HG02571 (cell line): Measurements from ENCODE around the gene ASB18.
"Not testable (repeated sequence)": the region's sequence is repeated elsewhere in the genome, so short reads cannot be mapped to it uniquely, and the experiment has no call there.

Source experiments
- ATAC-seq: cut with Tn5 transposase; IDR thresholded peaks from one replicate; pipeline ENCODE4 v1.9.1; 2021; ENCODE audit warnings: mild to moderate bottlenecking, moderate library complexity; ENCODE audit not compliant: unreplicated experiment

ASB18 gene

DNA sequence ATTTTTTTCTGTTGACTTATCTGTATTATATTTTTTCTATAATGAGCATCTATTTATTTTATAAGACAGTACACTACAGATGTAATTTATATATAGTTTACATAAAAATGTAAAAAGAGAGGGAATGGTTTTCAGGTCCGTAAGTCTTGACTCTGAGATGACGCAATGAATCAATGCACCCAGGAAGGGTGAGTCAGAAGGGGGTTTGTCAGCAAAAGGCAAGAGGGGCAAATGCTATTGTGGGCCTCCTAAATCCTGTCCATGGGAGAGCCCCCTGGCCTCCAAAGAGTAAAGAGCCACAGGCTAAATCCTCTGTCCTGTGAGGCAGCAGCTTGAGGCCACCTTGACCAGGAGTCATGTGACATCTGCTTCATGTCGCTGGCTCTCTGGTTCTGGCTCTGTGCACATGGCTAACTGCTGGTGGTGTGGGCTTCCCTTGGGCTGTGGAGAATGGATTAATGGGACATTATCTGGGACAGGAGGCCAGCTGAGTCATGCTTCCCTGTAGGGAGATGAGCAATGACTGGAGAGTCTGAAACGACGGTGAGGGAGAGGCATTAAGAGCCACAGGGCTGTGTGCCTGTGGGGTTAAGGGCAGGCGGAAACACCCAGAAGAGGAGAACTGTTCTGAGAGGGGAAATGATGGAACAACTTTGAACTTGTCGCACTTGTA lies 22.8 kb upstream of the ASB18 start:
- ATAC-seq, result no peak

DNA sequence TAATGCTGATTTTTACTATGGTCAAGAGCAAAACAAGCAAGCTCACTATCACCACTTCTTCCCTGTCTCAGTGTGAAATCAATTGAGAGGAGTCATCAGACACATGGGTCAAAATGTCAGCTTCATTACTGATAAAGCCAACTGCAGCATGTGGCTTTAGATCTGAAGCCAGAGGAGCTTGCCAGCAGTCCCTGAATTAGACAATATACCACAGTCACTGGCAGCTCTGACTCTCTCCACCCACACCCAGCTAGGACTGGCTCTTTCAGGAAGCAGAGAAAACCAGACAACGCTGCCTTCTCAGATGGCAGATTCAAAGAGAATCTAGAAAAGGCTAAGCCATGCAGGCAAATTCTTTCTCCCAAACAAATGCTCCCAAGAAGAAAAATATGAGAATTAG lies 20.0 kb upstream of the ASB18 start:
- no peak for ATAC-seq

- ATAC-seq, result no peak
These were observed 18.2 kb upstream of the ASB18 start for GRCh38 chr2:236282406-236282805.

GRCh38 chr2:236281423-236281822 lies 17.2 kb upstream of the ASB18 start:
- no peak for ATAC-seq

DNA sequence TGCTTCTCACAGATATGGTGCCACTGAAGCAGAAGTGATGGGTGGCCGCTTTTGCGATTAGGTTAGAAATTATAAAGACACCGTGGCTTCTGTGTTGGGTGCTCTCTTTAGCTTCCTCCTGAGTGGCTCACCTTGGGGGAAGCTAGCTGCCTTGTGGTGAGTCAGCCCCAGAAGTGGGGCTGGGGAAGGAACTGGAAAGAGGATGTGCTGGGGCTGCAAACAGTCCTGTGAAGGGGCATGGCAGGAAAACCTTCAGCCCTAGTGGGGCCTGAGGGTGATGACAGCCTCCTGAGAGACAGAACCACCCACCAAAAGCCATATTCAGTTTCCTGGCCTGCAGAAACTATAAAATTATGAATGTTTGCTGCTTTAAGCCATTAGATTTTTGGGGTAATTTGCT lies 8.9 kb upstream of the ASB18 start:
- ATAC-seq, result no peak

GRCh38 chr2:236271851-236272250 lies 7.6 kb upstream of the ASB18 start:
- ATAC-seq, result no peak

DNA sequence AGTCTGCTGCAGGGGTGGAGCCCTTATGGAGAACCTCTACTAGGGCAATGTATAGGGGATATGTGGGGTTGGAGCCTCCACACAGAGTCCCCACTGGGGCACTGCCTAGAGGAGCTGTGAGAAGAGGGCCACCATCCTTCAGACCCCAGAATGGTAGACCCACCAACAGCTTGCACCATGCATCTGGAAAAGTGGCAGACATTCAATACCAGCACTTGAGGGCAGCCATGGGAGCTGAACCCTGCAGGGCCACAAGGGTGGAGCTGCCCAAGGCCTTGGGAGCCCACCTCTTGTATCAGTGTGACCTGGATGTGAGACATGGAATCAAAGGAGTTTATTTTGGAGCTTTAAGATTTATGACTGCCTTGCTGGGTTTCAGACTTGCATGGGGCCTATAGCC lies 5.7 kb upstream of the ASB18 start:
- ATAC-seq, result not testable (repeated sequence)

DNA sequence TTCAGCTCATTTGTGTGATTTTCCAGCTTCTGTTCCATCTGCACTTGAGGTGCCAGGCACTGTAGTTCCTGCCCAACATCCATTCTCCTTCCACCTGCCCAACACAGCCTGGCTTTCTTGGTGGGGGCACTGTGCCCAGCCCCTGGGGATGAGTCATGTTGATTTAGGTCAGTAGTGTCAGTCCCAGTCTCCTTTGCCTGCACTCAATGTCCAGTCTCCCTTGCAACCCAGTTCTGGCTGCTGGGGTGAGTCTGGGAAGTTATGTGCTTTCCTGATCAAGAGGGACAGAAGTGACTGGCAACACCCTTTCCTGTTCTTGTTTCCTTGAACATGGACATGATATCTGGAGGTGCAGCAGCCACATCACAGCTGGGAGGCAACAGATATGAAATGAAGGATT lies 1.5 kb upstream of the ASB18 start:
- ATAC-seq, result no peak

DNA sequence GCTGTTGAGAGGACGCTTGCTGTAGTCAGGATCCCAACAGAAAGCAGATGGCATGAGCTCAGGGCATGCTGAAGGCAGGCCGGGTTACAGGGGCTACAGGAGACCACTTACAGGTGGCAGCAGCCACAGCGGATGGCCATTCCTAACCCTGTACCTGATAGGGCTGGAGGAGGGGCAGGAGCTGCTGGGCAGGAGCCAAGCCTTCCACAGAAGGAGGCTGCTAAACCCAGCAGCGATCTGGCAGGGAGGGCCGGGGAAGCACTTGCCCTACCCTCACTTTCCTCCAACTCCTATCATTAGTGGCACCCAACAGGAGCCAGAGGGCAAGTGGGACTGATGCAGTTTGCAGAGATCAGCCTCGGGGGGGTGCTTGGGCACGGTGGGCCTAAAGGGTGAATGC lies 2.0 kb downstream of the ASB18 start:
- ATAC-seq, result no peak

DNA sequence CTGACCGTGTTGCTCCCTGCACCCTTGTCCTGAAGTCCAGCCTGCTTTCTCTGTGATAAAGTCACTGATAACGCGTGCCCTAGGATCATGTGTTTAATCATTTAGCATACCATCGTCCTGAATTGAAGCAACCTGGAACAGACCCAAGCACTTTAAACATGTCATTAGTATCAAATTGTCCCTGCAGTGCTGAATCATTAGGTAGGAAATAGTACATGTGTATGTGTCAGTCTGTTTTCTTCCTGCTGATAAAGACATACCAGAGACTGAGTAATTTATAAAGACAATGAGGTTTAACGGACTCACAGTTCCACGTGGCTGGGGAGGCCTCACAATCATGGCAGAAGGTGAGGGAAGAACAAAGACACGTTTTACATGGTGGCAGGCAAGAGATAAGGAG lies 2.8 kb downstream of the ASB18 start:
- ATAC-seq, result no peak

GRCh38 chr2:236259371-236259770 lies 4.8 kb downstream of the ASB18 start:
- no peak for ATAC-seq

GRCh38 chr2:236257575-236257974 lies 6.6 kb downstream of the ASB18 start:
- ATAC-seq, result no peak

DNA sequence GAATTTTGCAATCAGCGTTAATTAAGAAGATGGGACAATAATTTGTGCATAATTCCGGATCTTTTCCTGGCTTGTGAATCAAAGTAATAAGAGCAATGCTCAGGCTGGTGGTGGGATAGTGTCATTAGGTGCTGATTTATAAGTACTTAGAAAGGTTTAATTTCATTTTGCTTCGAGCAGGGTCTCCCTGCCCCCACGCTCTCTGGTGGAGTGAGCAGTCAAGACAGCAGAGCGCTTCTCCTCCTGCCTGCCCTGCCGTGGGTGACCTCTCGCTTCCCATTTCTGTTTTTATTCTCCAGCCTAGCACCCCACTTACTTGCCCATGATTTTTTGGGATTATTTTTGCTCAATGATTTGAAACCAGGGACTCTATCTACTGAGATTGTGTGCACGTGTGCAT lies 7.1 kb downstream of the ASB18 start:
- no peak for ATAC-seq

GRCh38 chr2:236256366-236256985 lies 7.7 kb downstream of the ASB18 start:
- ATAC-seq, result no peak

DNA sequence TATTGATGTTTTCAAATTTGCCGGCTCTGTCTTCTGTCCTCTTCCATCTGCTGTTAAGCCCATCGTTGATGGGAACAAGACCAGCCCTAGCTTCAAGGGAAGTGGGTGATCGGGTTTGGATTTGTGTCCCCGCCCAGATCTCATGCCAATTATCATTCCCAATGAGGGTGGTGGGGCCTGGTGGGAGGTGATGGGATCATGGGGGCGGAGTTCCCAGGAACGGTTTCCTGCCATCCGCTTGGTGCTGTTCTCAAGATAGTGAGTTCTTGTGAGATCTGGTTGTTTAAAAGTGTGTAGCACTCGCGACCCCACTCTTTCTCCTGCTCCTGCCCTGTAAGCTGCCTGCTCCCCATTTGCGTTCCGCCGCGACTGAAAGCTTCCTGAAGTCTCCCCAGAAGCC lies 9.5 kb downstream of the ASB18 start:
- ATAC-seq, result no peak

DNA sequence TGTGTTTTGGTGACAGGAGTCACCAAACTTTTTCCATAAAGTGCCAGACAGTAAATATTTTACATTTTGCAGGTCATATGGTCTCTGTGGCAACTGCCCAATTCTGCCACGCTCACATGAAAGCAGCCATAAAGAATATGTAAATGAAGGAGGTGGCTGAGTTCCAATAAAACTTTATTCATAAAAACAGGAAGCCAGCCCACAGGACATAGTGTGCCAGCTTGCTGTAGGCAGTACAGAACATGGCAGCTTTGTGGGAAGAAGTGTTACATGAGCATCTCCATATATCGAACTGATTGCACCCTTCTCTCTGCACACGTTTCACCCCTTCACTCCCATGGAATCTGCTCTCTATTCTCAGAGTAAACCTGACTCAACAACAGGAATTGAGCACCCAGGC lies 10.2 kb downstream of the ASB18 start:
- ATAC-seq, result no peak

DNA sequence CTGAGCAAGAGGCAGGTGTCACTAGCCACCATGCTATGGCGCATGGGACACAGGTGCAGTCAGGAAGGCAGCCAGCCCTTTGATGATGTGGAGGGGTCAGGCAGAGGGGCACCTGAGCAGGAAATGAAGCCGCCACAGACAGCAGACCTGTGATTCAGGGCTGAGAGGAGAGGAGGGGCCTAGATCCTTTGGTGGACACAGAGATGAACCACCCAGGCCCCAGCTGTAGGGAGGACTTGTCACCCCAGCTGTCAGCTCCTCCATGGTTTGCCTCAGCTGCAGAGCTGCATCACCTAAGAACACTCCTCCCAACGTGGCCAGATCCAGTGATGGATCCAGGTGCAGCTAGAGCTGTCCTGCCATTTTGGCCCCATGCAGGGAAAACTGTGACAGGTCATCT lies 11.6 kb downstream of the ASB18 start:
- no peak for ATAC-seq

GRCh38 chr2:236250909-236251579 lies 13.2 kb downstream of the ASB18 start:
- no peak for ATAC-seq

GRCh38 chr2:236250286-236250685 lies 13.9 kb downstream of the ASB18 start:
- ATAC-seq, result no peak

GRCh38 chr2:236249066-236249465 lies 15.1 kb downstream of the ASB18 start:
- no peak for ATAC-seq

DNA sequence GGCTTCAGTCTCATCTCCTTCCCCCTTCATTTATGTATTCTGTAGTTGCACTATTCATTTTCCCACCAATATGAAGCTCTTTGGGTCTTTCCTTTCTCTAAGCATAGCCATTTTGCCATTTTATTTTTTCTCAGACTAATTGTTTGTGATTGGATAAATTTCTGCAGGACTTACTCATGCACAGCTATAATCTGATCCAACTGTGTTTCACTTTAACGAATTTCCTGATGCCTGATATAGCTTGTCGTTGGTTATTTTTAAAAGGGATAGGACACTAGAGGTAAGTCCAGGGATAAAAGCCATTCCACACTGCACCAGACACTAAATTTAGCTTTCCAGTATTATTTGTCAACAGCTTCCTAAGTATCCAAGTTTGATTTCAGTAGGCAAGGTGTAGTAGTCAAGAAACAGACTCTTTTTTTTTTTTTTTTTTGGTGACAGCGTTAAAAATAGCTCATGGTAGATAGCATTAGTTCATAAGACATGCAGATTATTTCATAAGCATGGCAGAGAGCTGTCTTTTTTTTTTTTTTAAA lies 17.4 kb downstream of the ASB18 start:
- ATAC-seq, result no peak

DNA sequence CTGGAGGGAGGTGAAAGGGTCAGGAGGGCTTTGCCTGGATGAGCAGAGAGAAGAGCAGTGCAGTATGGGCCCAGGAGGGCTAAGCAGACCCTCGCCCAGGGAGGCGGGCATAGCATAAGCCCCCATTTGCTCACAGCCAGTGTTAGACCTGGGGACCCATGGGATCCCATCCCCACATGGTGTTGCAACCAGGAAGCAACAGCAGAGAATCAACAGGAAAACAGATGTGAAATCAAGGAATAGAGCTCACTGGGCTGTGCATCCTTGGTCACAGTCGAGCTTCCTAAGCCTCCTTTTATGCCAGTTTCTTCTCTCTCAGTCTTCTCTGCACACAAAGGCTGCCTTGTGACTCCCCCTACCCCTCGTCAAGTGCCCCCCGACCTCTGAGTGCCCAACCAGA lies 19.9 kb downstream of the ASB18 start:
- no peak for ATAC-seq
